ENCODE data around the gene PIEZO1. TPM values are rescaled to one million over a fixed set of nuclear protein-coding genes. Genes with fewer than 3 reads are reported as not detected.
A peak's percentile ranks its signal among the peaks of the same experiment; 100 is the strongest.

Gene PIEZO1
- total RNA-seq, 1 donor from 2014 or later, result 160 TPM

DNA sequence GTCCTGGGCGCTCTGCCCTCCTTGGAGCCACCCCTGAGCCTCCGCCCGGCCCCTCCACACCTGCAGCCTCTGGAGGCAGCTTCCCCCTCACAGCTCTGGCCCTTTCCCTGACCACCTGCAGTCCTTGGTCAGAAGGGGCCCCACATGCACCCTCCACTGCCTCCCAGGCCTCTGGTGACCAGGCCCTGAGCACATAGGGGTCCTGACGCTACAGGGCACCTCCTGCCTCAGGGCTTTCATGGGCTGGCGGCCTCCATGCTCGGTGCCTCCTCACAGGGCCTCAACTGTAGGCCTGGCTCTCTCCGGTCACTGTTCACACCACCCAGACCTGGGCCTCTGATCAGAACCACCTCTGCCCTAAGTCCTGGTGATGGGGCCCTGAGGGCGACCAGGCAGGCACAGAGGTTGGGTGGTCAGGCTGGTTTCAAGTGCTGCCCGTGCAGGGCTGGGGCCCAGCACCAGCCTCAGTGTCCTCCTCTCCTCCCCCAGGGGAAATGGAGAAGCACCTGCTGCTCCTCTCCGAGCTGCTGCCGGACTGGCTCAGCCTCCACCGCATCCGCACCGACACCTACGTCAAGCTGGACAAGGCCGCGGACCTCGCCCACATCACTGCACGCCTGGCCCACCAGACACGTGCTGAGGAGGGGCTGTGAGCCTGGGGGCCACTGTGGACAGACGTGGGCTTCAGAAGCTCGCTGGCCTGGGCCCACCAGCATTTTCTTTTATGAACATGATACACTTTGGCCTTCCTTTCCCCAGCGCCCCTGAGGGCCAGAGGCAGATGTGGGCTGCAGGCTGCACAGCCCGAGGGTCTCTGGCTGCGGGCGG lies 22.8 kb upstream of the PIEZO1 start:
- no peak for TF ChIP-seq CTCF (IDR thresholded peaks at IDR 0.05; ENCODE audit: unreplicated experiment)
- Mint-ChIP-seq H3K27me3 (ENCODE audit: low read depth) (no peaks in the 10 kb centered on the region), H3K36me3 (no peaks in the 10 kb centered on the region), H3K4me3 (no peak overlapping the region), H3K4me1 (peaks cover 13% of the 10 kb centered on the region), H3K27ac (no peak overlapping the region), H3K9me3 (no peaks in the 10 kb centered on the region)
- DNase-seq (ENCODE audit: low spot score in 2 of 2, unreplicated experiment in 2 of 2), result no peak

GRCh38 chr16:88807142-88807625 lies 22.2 kb upstream of the PIEZO1 start:
- DNase-seq (ENCODE audit: low spot score in 2 of 2, unreplicated experiment in 2 of 2), result no peak
- Mint-ChIP-seq H3K4me3 (no peak overlapping the region), H3K4me1 (peaks cover 13% of the 10 kb centered on the region), H3K27ac (no peak overlapping the region), H3K9me3 (no peaks in the 10 kb centered on the region), H3K36me3 (no peaks in the 10 kb centered on the region), H3K27me3 (ENCODE audit: low read depth) (no peaks in the 10 kb centered on the region)
- TF ChIP-seq CTCF (IDR thresholded peaks at IDR 0.05; ENCODE audit: unreplicated experiment), result no peak

- Mint-ChIP-seq H3K4me3 (no peak overlapping the region), H3K9me3 (no peaks in the 10 kb centered on the region), H3K36me3 (no peaks in the 10 kb centered on the region), H3K27me3 (ENCODE audit: low read depth) (no peaks in the 10 kb centered on the region), H3K4me1 (peaks cover 11% of the 10 kb centered on the region), H3K27ac (no peak overlapping the region)
- no peak for DNase-seq (ENCODE audit: low spot score in 2 of 2, unreplicated experiment in 2 of 2)
- TF ChIP-seq CTCF (IDR thresholded peaks at IDR 0.05; ENCODE audit: unreplicated experiment), result no peak
Observed at GRCh38 chr16:88806491-88807111, 21.6 kb upstream of the PIEZO1 start.

DNA sequence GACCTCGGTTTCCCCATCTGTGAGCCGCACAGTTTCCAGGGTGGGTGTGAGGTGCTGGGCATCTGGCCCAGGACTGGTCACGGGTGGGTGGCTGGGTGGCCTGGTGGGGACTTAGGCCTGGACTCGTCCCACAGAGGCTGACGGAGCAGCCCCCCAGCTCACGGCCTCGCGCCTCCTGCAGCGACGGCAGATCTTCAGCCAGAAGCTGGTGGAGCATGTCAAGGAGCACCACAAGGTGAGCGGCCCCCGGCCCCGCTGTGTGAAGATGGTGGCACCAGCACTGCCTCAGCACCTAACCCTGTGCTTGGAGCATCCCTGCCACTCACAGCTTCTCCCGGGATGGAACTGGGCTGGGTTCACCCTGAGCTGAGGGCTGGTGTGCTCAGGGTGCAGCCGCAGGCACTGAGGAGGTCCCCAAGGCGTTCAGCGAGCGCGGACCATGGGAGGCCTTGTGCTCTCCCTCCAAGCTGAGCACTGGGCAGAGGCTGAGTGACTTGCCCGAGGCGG lies 20.9 kb upstream of the PIEZO1 start:
- no peak for TF ChIP-seq CTCF (IDR thresholded peaks at IDR 0.05; ENCODE audit: unreplicated experiment)
- H3K4me3 Mint-ChIP-seq, result no peak overlapping the region
- no peaks in the 10 kb centered on the region for H3K27me3 Mint-ChIP-seq (ENCODE audit: low read depth)
- H3K27ac Mint-ChIP-seq, result no peak overlapping the region
- peaks cover 9% of the 10 kb centered on the region for H3K4me1 Mint-ChIP-seq
- no peak for DNase-seq (ENCODE audit: low spot score in 2 of 2, unreplicated experiment in 2 of 2)
- H3K9me3 Mint-ChIP-seq, result no peaks in the 10 kb centered on the region
- no peaks in the 10 kb centered on the region for H3K36me3 Mint-ChIP-seq

DNA sequence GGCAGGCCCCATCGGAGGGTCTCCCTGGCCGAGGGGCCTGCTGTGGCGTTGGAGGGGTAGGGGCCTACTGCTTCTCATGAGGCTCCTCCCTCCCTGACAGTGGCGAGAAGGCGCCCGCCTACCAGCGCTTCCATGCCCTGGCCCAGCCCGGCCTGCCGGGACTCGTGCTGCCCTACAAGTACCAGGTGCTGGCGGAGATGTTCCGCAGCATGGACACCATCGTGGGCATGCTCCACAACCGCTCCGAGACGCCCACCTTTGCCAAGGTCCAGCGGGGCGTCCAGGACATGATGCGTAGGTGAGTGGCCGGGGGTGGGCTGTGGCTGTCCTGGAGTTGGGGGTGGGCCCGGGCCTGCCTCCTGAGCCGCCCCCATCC lies 20.3 kb upstream of the PIEZO1 start:
- Mint-ChIP-seq H3K27ac (no peak overlapping the region), H3K4me3 (peak overlapping the region; percentile 22), H3K27me3 (ENCODE audit: low read depth) (no peaks in the 10 kb centered on the region), H3K4me1 (peaks cover 5% of the 10 kb centered on the region), H3K36me3 (no peaks in the 10 kb centered on the region), H3K9me3 (no peaks in the 10 kb centered on the region)
- TF ChIP-seq CTCF (IDR thresholded peaks at IDR 0.05; ENCODE audit: unreplicated experiment), result no peak
- DNase-seq (ENCODE audit: low spot score in 2 of 2, unreplicated experiment in 2 of 2), result no peak
